Mesothelial cell of epicardium (in vitro differentiated cells): ENCODE results near the gene ELP6. TPM values are rescaled to one million over a fixed set of nuclear protein-coding genes. Genes with fewer than 3 reads are reported as not detected.

Experiments
- DNase-seq, 2 experiments: peaks; one replicate each; pipeline ENCODE4 v3.0.0; 2021; ENCODE audit warnings: low spot score in 2 of 2; ENCODE audit not compliant: unreplicated experiment in 2 of 2
- H3K27ac Mint-ChIP-seq: 2 replicates; pipeline ENCODE4 v1.8.0; 2021; ENCODE audit warnings: mixed read lengths
- H3K27me3 Mint-ChIP-seq: 2 replicates; pipeline ENCODE4 v1.8.0; 2021; ENCODE audit warnings: low read depth, mixed read lengths
- H3K36me3 Mint-ChIP-seq: 2 replicates; pipeline ENCODE4 v1.8.0; 2021; ENCODE audit warnings: mixed read lengths
- H3K4me1 Mint-ChIP-seq: 2 replicates; pipeline ENCODE4 v1.8.0; 2021; ENCODE audit warnings: mixed read lengths
- H3K4me3 Mint-ChIP-seq: 2 replicates; pipeline ENCODE4 v1.8.0; 2021; ENCODE audit warnings: mild to moderate bottlenecking, moderate library complexity, mixed read lengths
- H3K9me3 Mint-ChIP-seq: 2 replicates; pipeline ENCODE4 v1.8.0; 2021; ENCODE audit warnings: mixed read lengths
- CTCF ChIP-seq: fragments of 200-600 bp; sonication (generic); IDR thresholded peaks from one replicate; pipeline ENCODE4 v1.5.0; 2021; ENCODE audit warnings: antibody characterized with exemption; ENCODE audit not compliant: unreplicated experiment
- total RNA-seq: library from RNA; stranded (reverse); gene quantifications from 3 replicates; pipeline ENCODE4 v1.2.1, GENCODE V29; 2021

The ELP6 gene
- total RNA-seq, 1 donor from 2014 or later, result 45.5 TPM

GRCh38 chr3:47455806-47456452 lies 57.6 kb downstream of the ELP6 start:
- no peak for DNase-seq
- peak overlapping the region; percentile 2 for H3K27ac Mint-ChIP-seq
- H3K4me3 Mint-ChIP-seq, result no peak overlapping the region
- peaks cover 6% of the 10 kb centered on the region for H3K36me3 Mint-ChIP-seq
- no peak for TF ChIP-seq CTCF
- no peaks in the 10 kb centered on the region for H3K27me3 Mint-ChIP-seq
- H3K9me3 Mint-ChIP-seq, result peaks cover 6% of the 10 kb centered on the region
- no peaks in the 10 kb centered on the region for H3K4me1 Mint-ChIP-seq

- peaks cover 9% of the 10 kb centered on the region for H3K36me3 Mint-ChIP-seq
- no peak overlapping the region for H3K4me3 Mint-ChIP-seq
- H3K27ac Mint-ChIP-seq, result no peak overlapping the region
- TF ChIP-seq CTCF, result no peak
- no peaks in the 10 kb centered on the region for H3K27me3 Mint-ChIP-seq
- DNase-seq, result no peak
- peaks cover 11% of the 10 kb centered on the region for H3K9me3 Mint-ChIP-seq
- H3K4me1 Mint-ChIP-seq, result no peaks in the 10 kb centered on the region
These were observed 60.9 kb downstream of the ELP6 start for GRCh38 chr3:47452453-47453215.

Other genes starting within 250 kb of the ELP6 start
- gene KIF9, start 230.9 kb downstream of the ELP6 start, total RNA-seq, result 5.8 to 6.2 TPM (median 5.9 TPM) in 3 replicates
- 21.9 to 28.5 TPM (median 26.8 TPM) in 3 replicates for gene KLHL18, start 230.8 kb downstream of the ELP6 start, total RNA-seq
- gene PTPN23, start 132.7 kb downstream of the ELP6 start, total RNA-seq, result 47.1 to 56.7 TPM (median 50.6 TPM) in 3 replicates
- gene SCAP, start 37.8 kb downstream of the ELP6 start, total RNA-seq, result 104 to 113 TPM (median 109 TPM) in 3 replicates
- 0.84 to 1.1 TPM (median 1.1 TPM) in 3 replicates for gene CSPG5, start 65.2 kb upstream of the ELP6 start, total RNA-seq